ENCODE results near the gene TUT7. TPM values are rescaled to one million over a fixed set of nuclear protein-coding genes. Genes with fewer than 3 reads are reported as not detected.

TUT7 gene
- polyA plus RNA-seq, 1 donor from 2014 or later: 21.0 TPM

DNA sequence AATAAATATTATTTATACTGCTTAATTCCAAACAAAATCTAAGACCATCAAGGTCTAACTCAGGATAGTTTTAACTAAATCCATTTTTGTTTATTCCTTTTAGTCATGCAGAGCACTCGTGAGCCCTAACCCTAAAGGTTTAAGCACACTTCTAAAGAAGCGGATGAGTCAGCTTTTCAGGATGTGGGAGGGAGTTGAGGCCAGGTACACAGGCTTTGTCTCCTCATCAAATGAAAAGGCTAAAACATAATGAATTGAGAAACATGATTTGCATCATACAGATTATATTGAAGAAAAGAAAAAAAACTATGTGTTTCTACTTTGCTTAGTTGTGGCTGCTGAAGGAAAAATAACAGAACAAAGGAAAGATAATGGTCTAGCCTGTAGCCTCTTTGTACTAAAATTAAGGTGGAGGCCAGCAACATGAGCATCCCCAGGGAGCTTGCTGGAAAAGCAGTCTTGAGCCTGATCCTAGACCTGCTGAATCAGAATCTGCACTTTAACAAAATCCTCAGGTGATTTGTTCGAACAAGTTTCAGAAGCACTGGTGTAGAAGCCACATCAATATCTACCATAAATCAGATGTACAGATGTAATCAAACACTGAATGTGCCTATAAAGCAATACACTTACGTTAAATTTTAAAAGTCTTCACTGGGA lies 50.8 kb downstream of the TUT7 start:
- Histone ChIP-seq H3K36me3 (ENCODE audit: insufficient read depth, low read length) (peaks cover 10% of the 10 kb centered on the region), H3K27me3 (ENCODE audit: insufficient read depth, low read depth, low read length) (no peaks in the 10 kb centered on the region), H3K27ac (ENCODE audit: low read length) (no peak overlapping the region), H4K20me1 (ENCODE audit: insufficient read depth) (no peaks in the 10 kb centered on the region), H3K9ac (ENCODE audit: low read length) (no peak overlapping the region), H3K79me2 (replicated peaks; ENCODE audit: insufficient read depth, low read length) (no peaks in the 10 kb centered on the region), H3F3A (ENCODE audit: insufficient read depth, low read length, poor library complexity, severe bottlenecking) (no peaks in the 10 kb centered on the region), H3K4me3 (ENCODE audit: low read length) (no peak overlapping the region), H3K4me2 (ENCODE audit: low read length) (no peak overlapping the region), H3K9me3 (ENCODE audit: low read length) (no peaks in the 10 kb centered on the region), H2AFZ (ENCODE audit: low read depth, low read length) (no peak overlapping the region), H3K9me2 (ENCODE audit: insufficient read depth, low read length) (no peaks in the 10 kb centered on the region)
- no peak for TF ChIP-seq MXI1 (conservative IDR thresholded peaks at IDR 0.05; ENCODE audit: poor library complexity, severe bottlenecking)
- TF ChIP-seq RAD21 (conservative IDR thresholded peaks at IDR 0.05): no peak
- TF ChIP-seq TAF1 (IDR thresholded peaks at IDR 0.05; ENCODE audit: low read depth): no peak
- no peak for TF ChIP-seq SMC3 (conservative IDR thresholded peaks at IDR 0.05; ENCODE audit: poor library complexity)
- no peak for TF ChIP-seq EP300 (conservative IDR thresholded peaks at IDR 0.05; ENCODE audit: poor library complexity, severe bottlenecking)
- TF ChIP-seq, protein P1, sequence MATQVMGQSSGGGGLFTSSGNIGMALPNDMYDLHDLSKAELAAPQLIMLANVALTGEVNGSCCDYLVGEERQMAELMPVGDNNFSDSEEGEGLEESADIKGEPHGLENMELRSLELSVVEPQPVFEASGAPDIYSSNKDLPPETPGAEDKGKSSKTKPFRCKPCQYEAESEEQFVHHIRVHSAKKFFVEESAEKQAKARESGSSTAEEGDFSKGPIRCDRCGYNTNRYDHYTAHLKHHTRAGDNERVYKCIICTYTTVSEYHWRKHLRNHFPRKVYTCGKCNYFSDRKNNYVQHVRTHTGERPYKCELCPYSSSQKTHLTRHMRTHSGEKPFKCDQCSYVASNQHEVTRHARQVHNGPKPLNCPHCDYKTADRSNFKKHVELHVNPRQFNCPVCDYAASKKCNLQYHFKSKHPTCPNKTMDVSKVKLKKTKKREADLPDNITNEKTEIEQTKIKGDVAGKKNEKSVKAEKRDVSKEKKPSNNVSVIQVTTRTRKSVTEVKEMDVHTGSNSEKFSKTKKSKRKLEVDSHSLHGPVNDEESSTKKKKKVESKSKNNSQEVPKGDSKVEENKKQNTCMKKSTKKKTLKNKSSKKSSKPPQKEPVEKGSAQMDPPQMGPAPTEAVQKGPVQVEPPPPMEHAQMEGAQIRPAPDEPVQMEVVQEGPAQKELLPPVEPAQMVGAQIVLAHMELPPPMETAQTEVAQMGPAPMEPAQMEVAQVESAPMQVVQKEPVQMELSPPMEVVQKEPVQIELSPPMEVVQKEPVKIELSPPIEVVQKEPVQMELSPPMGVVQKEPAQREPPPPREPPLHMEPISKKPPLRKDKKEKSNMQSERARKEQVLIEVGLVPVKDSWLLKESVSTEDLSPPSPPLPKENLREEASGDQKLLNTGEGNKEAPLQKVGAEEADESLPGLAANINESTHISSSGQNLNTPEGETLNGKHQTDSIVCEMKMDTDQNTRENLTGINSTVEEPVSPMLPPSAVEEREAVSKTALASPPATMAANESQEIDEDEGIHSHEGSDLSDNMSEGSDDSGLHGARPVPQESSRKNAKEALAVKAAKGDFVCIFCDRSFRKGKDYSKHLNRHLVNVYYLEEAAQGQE (IDR thresholded peaks at IDR 0.05; ENCODE audit: borderline replicate concordance): no peak
- TF ChIP-seq POLR2AphosphoS5 (IDR thresholded peaks at IDR 0.05): no peak
- no peak for TF ChIP-seq EZH2 (IDR thresholded peaks at IDR 0.05; ENCODE audit: borderline replicate concordance, insufficient read depth, low read length, poor library complexity, severe bottlenecking)
- TF ChIP-seq, protein P2, sequence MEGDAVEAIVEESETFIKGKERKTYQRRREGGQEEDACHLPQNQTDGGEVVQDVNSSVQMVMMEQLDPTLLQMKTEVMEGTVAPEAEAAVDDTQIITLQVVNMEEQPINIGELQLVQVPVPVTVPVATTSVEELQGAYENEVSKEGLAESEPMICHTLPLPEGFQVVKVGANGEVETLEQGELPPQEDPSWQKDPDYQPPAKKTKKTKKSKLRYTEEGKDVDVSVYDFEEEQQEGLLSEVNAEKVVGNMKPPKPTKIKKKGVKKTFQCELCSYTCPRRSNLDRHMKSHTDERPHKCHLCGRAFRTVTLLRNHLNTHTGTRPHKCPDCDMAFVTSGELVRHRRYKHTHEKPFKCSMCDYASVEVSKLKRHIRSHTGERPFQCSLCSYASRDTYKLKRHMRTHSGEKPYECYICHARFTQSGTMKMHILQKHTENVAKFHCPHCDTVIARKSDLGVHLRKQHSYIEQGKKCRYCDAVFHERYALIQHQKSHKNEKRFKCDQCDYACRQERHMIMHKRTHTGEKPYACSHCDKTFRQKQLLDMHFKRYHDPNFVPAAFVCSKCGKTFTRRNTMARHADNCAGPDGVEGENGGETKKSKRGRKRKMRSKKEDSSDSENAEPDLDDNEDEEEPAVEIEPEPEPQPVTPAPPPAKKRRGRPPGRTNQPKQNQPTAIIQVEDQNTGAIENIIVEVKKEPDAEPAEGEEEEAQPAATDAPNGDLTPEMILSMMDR (IDR thresholded peaks at IDR 0.05; ENCODE audit: poor library complexity, severe bottlenecking): no peak

DNA sequence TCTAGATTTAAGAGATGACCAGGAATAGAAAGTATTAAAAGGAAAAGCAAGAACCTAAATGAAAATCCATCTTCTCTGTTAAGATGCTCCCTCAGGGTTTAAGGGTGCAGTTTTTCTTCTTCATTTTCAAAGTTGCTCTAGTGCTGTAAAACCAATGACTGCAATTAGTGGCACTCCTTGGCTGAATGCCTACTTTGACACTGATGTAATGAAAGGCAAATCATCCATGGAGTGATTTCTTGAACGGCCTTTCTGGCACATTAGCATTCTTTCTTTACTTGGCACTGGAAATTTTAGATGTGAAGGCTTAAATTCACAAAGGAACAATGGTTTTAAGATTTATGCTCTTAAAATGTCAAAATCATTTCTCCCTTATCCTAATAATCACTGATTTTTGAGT lies 52.5 kb downstream of the TUT7 start:
- H3K9me2 ChIP-seq (ENCODE audit: insufficient read depth, low read length): no peaks in the 10 kb centered on the region
- H3K9ac ChIP-seq (ENCODE audit: low read length): no peak overlapping the region
- no peak overlapping the region for H2AFZ ChIP-seq (ENCODE audit: low read depth, low read length)
- no peak overlapping the region for H3K27ac ChIP-seq (ENCODE audit: low read length)
- no peaks in the 10 kb centered on the region for H3F3A ChIP-seq (ENCODE audit: insufficient read depth, low read length, poor library complexity, severe bottlenecking)
- no peak for TF ChIP-seq EP300 (conservative IDR thresholded peaks at IDR 0.05; ENCODE audit: poor library complexity, severe bottlenecking)
- TF ChIP-seq MXI1 (conservative IDR thresholded peaks at IDR 0.05; ENCODE audit: poor library complexity, severe bottlenecking): no peak
- TF ChIP-seq, protein P1 (IDR thresholded peaks at IDR 0.05; ENCODE audit: borderline replicate concordance): no peak
- no peak for TF ChIP-seq EZH2 (IDR thresholded peaks at IDR 0.05; ENCODE audit: borderline replicate concordance, insufficient read depth, low read length, poor library complexity, severe bottlenecking)
- TF ChIP-seq, protein P2 (IDR thresholded peaks at IDR 0.05; ENCODE audit: poor library complexity, severe bottlenecking): no peak
- no peak for TF ChIP-seq TAF1 (IDR thresholded peaks at IDR 0.05; ENCODE audit: low read depth)
- TF ChIP-seq SMC3 (conservative IDR thresholded peaks at IDR 0.05; ENCODE audit: poor library complexity): no peak
- H3K36me3 ChIP-seq (ENCODE audit: insufficient read depth, low read length): peaks cover 10% of the 10 kb centered on the region
- no peak overlapping the region for H3K4me3 ChIP-seq (ENCODE audit: low read length)
- H3K4me2 ChIP-seq (ENCODE audit: low read length): no peak overlapping the region
- no peaks in the 10 kb centered on the region for H3K9me3 ChIP-seq (ENCODE audit: low read length)
- no peaks in the 10 kb centered on the region for H3K27me3 ChIP-seq (ENCODE audit: insufficient read depth, low read depth, low read length)
- no peaks in the 10 kb centered on the region for H3K79me2 ChIP-seq (replicated peaks; ENCODE audit: insufficient read depth, low read length)
- no peaks in the 10 kb centered on the region for H4K20me1 ChIP-seq (ENCODE audit: insufficient read depth)
